ENCODE results near the gene CDC73. TPM values are rescaled to one million over a fixed set of nuclear protein-coding genes. Genes with fewer than 3 reads are reported as not detected.
"Not testable (repeated sequence)": the region's sequence is repeated elsewhere in the genome, so short reads cannot be mapped to it uniquely, and the experiment has no call there.

The CDC73 gene
- total RNA-seq, 4 donors from 2014 or later, result 26.2 to 208 (median 54.6) TPM

GRCh38 chr1:193278968-193279367 is 157.1 kb downstream of the CDC73 start:
- H3K27me3 ChIP-seq, result no peaks in the 10 kb centered on the region
- intact Hi-C loops (cut with DNase I; ENCODE audit: low total_unique reads) (no loop called here), in situ Hi-C loops (cut with MboI; ENCODE audit: low pct_ligation_motif_present in 1 of 4, low pct_unique_long_range_greater_than_20kb in 1 of 4, low sequenced_read_pairs in 3 of 4) (no loop called here)
- no peak for TF ChIP-seq POLR2A (IDR thresholded peaks at IDR 0.05)
- TF ChIP-seq EP300 (IDR thresholded peaks at IDR 0.05; ENCODE audit: low read depth), result no peak
- H3K9me3 ChIP-seq, result no peaks in the 10 kb centered on the region
- no peaks in the 10 kb centered on the region for H3K36me3 ChIP-seq
- DNase-seq, result no peak
- no peak overlapping the region for H3K27ac ChIP-seq
- no peaks in the 10 kb centered on the region for H3K4me1 ChIP-seq
- H3K4me3 ChIP-seq, result no peak overlapping the region
- WGBS, 2 donors (ENCODE audit: low coverage in 1 of 2), result 98 to 100% methylated on average over 2 of the region's 2 CpGs

- 89 to 98% methylated on average over 1 of the region's 1 CpG for WGBS, 2 donors (ENCODE audit: low coverage in 1 of 2)
- intact Hi-C loops (cut with DNase I; ENCODE audit: low total_unique reads), result no loop called here
- Histone ChIP-seq H3K36me3 (no peaks in the 10 kb centered on the region), H3K4me1 (no peaks in the 10 kb centered on the region), H3K27me3 (no peaks in the 10 kb centered on the region), H3K9me3 (no peaks in the 10 kb centered on the region), H3K4me3 (no peak overlapping the region), H3K27ac (no peak overlapping the region)
- no peak for DNase-seq
- in situ Hi-C loops (cut with MboI; ENCODE audit: low pct_ligation_motif_present in 1 of 4, low pct_unique_long_range_greater_than_20kb in 1 of 4, low sequenced_read_pairs in 3 of 4), result no loop called here
- TF ChIP-seq EP300 (IDR thresholded peaks at IDR 0.05; ENCODE audit: low read depth) (no peak), POLR2A (IDR thresholded peaks at IDR 0.05) (no peak), POLR2AphosphoS5 (IDR thresholded peaks at IDR 0.05) (no peak), CTCF (IDR thresholded peaks at IDR 0.05) (no peak)
Observed at GRCh38 chr1:193281894-193282293, 160.1 kb downstream of the CDC73 start.

- no peaks in the 10 kb centered on the region for H3K36me3 ChIP-seq
- TF ChIP-seq POLR2A (IDR thresholded peaks at IDR 0.05) (no peak), POLR2AphosphoS5 (IDR thresholded peaks at IDR 0.05) (no peak), EP300 (IDR thresholded peaks at IDR 0.05; ENCODE audit: low read depth) (no peak), CTCF (IDR thresholded peaks at IDR 0.05) (no peak)
- no peak overlapping the region for H3K4me3 ChIP-seq
- DNase-seq, result no peak
- no peaks in the 10 kb centered on the region for H3K9me3 ChIP-seq
- intact Hi-C loops (cut with DNase I; ENCODE audit: low total_unique reads) (no loop called here), in situ Hi-C loops (cut with MboI; ENCODE audit: low pct_ligation_motif_present in 1 of 4, low pct_unique_long_range_greater_than_20kb in 1 of 4, low sequenced_read_pairs in 3 of 4) (no loop called here)
- WGBS, 2 donors (ENCODE audit: low coverage in 1 of 2), result 81% methylated on average over 1 of the region's 1 CpG; no CpG with 5 or more reads in 1 of the 2 donors
- no peaks in the 10 kb centered on the region for H3K27me3 ChIP-seq
- H3K27ac ChIP-seq, result no peak overlapping the region
- no peaks in the 10 kb centered on the region for H3K4me1 ChIP-seq
Observed at GRCh38 chr1:193283016-193283415, 161.2 kb downstream of the CDC73 start.

- Histone ChIP-seq H3K36me3 (no peaks in the 10 kb centered on the region), H3K4me1 (no peaks in the 10 kb centered on the region), H3K27me3 (no peaks in the 10 kb centered on the region), H3K4me3 (no peak overlapping the region), H3K27ac (no peak overlapping the region), H3K9me3 (no peaks in the 10 kb centered on the region)
- in situ Hi-C loops (cut with MboI; ENCODE audit: low pct_ligation_motif_present in 1 of 4, low pct_unique_long_range_greater_than_20kb in 1 of 4, low sequenced_read_pairs in 3 of 4), result no loop called here
- no peak for DNase-seq
- TF ChIP-seq POLR2A (IDR thresholded peaks at IDR 0.05), result no peak
- no peak for TF ChIP-seq EP300 (IDR thresholded peaks at IDR 0.05; ENCODE audit: low read depth)
- no peak for TF ChIP-seq POLR2AphosphoS5 (IDR thresholded peaks at IDR 0.05)
- TF ChIP-seq CTCF (IDR thresholded peaks at IDR 0.05), result no peak
- intact Hi-C loops (cut with DNase I; ENCODE audit: low total_unique reads), result no loop called here
Observed at GRCh38 chr1:193284219-193284618, 162.4 kb downstream of the CDC73 start.

- DNase-seq, result no peak
- H3K9me3 ChIP-seq, result no peaks in the 10 kb centered on the region
- in situ Hi-C loops (cut with MboI; ENCODE audit: low pct_ligation_motif_present in 1 of 4, low pct_unique_long_range_greater_than_20kb in 1 of 4, low sequenced_read_pairs in 3 of 4), result no loop called here
- no peaks in the 10 kb centered on the region for H3K36me3 ChIP-seq
- H3K27me3 ChIP-seq, result no peaks in the 10 kb centered on the region
- TF ChIP-seq CTCF (IDR thresholded peaks at IDR 0.05) (no peak), EP300 (IDR thresholded peaks at IDR 0.05; ENCODE audit: low read depth) (no peak), POLR2A (IDR thresholded peaks at IDR 0.05) (no peak)
- intact Hi-C loops (cut with DNase I; ENCODE audit: low total_unique reads), result no loop called here
- H3K27ac ChIP-seq, result no peak overlapping the region
- no peak overlapping the region for H3K4me3 ChIP-seq
- no peaks in the 10 kb centered on the region for H3K4me1 ChIP-seq
Observed at GRCh38 chr1:193285641-193286040, 163.8 kb downstream of the CDC73 start.

GRCh38 chr1:193288548-193289080 is 166.8 kb downstream of the CDC73 start:
- H3K9me3 ChIP-seq; H3K27ac ChIP-seq; H3K4me3 ChIP-seq; H3K27me3 ChIP-seq; intact Hi-C loops (cut with DNase I; ENCODE audit: low total_unique reads); H3K36me3 ChIP-seq; DNase-seq; in situ Hi-C loops (cut with MboI; ENCODE audit: low pct_ligation_motif_present in 1 of 4, low pct_unique_long_range_greater_than_20kb in 1 of 4, low sequenced_read_pairs in 3 of 4); H3K4me1 ChIP-seq: not testable (repeated sequence)
- 81 to 86% methylated on average over 2 of the region's 2 CpGs for WGBS, 2 donors (ENCODE audit: low coverage in 1 of 2)

Measured in transverse colon (tissue), 4 donors.